B cell (primary cell): ENCODE data around the gene ATG13. TPM values are rescaled to one million over a fixed set of nuclear protein-coding genes. Genes with fewer than 3 reads are reported as not detected.

ENCODE experiments used
- ATAC-seq: fragments of 200-7000 bp; cut with Tn5 transposase; one replicate; pipeline ENCODE4 v1.10.0; 2021; ENCODE audit warnings: low read depth, mild to moderate bottlenecking, moderate number of reproducible peaks, moderate library complexity
- CTCF ChIA-PET: fragments of 350-600 bp; sonication (Branson Sonifier 250); formaldehyde crosslinking; loops from one replicate; lab custom pipeline; 2021; ENCODE audit warnings: antibody characterized with exemption, inconsistent platforms; lab: Charles Lee
- POLR2A ChIA-PET: fragments of 350-600 bp; sonication (Branson Sonifier 250); formaldehyde crosslinking; loops from one replicate; lab custom pipeline; 2021; ENCODE audit warnings: antibody characterized with exemption; lab: Charles Lee
- DNase-seq: peaks from one replicate; pipeline ENCODE4 v3.0.0; 2013
- H2AFZ ChIP-seq: 2 replicates; pipeline ENCODE4 v1.6.1; 2012; ENCODE audit warnings: mild to moderate bottlenecking, low read depth, low read length; ENCODE audit not compliant: insufficient read depth, poor library complexity, severe bottlenecking
- H3K27ac ChIP-seq, 2 donors: 1 replicate in 1 of 2; 2 replicates in 1 of 2; pipeline ENCODE4 v1.5.1; 2012 to 2013; ENCODE audit warnings: low read length in 2 of 2, mild to moderate bottlenecking in 2 of 2, moderate library complexity in 1 of 2
- H3K27me3 ChIP-seq, 4 experiments: fragments of 200-600 bp in 1 of 4; sonication (generic) in 1 of 4; replicated peaks in 1 of 4; 1 replicate in 2 of 4; 2 replicates in 2 of 4; pipeline versions ENCODE4 v1.6.1 to v1.7.0; 2013 to 2016; ENCODE audit warnings: low read length in 3 of 4, mild to moderate bottlenecking in 2 of 4, mixed read lengths in 1 of 4, moderate library complexity in 1 of 4; ENCODE audit not compliant: insufficient read depth in 4 of 4, control insufficient read depth in 3 of 4; ENCODE audit errors: control extremely low read depth in 1 of 4
- H3K36me3 ChIP-seq, 2 experiments: replicated peaks in 1 of 2; 1 replicate in 1 of 2; 2 replicates in 1 of 2; pipeline versions ENCODE4 v1.6.1 to v1.7.1; 2013; ENCODE audit warnings: low read length in 1 of 2; ENCODE audit not compliant: insufficient read depth in 2 of 2, control insufficient read depth in 1 of 2; ENCODE audit errors: control extremely low read depth in 1 of 2, extremely low read depth in 1 of 2
- H3K4me1 ChIP-seq, 2 donors: fragments of 200-600 bp in 1 of 2; sonication (generic) in 1 of 2; 1 replicate in 1 of 2; 2 replicates in 1 of 2; pipeline versions ENCODE4 v1.5.1 to v1.6.1; 2013 to 2017; ENCODE audit warnings: low read length in 2 of 2; ENCODE audit not compliant: control insufficient read depth in 2 of 2, insufficient read depth in 2 of 2
- H3K4me2 ChIP-seq: replicated peaks from 2 replicates; pipeline ENCODE3; 2012; ENCODE audit warnings: mild to moderate bottlenecking, low read depth, low read length; ENCODE audit not compliant: poor library complexity, severe bottlenecking
- H3K4me3 ChIP-seq, 5 experiments: fragments of 200-600 bp in 1 of 5; sonication (generic) in 1 of 5; 1 replicate in 3 of 5; 2 replicates in 2 of 5; pipeline versions ENCODE4 v1.5.1 to v1.7.0; 2011 to 2016; ENCODE audit warnings: low read length in 4 of 5, mild to moderate bottlenecking in 4 of 5, low read depth in 2 of 5, control low read depth in 1 of 5, moderate library complexity in 1 of 5; ENCODE audit not compliant: insufficient read depth in 1 of 5; ENCODE audit errors: control extremely low read depth in 1 of 5, extremely low read depth in 1 of 5
- H3K79me2 ChIP-seq: fragments of 200-600 bp; sonication (generic); one replicate; pipeline ENCODE4 v1.6.0; 2016; ENCODE audit warnings: low read length; ENCODE audit not compliant: control insufficient read depth, insufficient read depth
- H3K9ac ChIP-seq: fragments of 200-600 bp; sonication (generic); 2 replicates; pipeline ENCODE4 v1.6.1; 2017; ENCODE audit warnings: mild to moderate bottlenecking, low read length, moderate library complexity
- H3K9me3 ChIP-seq, 3 donors: one replicate each; pipeline versions ENCODE4 v1.6.1 to v1.7.1; 2013; ENCODE audit warnings: low read length in 2 of 3; ENCODE audit not compliant: control insufficient read depth in 2 of 3, insufficient read depth in 1 of 3; ENCODE audit errors: control extremely low read depth in 1 of 3
- H4K20me1 ChIP-seq: 2 replicates; pipeline ENCODE4 v1.6.0; 2012; ENCODE audit warnings: mild to moderate bottlenecking, low read length; ENCODE audit not compliant: insufficient read depth, control insufficient read depth, poor library complexity, severe bottlenecking
- H3K27ac Mint-ChIP-seq: one replicate; pipeline ENCODE4 v1.8.0; 2021; ENCODE audit warnings: mixed read lengths
- H3K27me3 Mint-ChIP-seq: one replicate; pipeline ENCODE4 v1.8.0; 2021; ENCODE audit warnings: mixed read lengths
- H3K4me1 Mint-ChIP-seq: one replicate; pipeline ENCODE4 v1.8.0; 2021; ENCODE audit warnings: mixed read lengths
- H3K4me3 Mint-ChIP-seq: one replicate; pipeline ENCODE4 v1.8.0; 2021; ENCODE audit warnings: mixed read lengths
- H3K9me3 Mint-ChIP-seq: one replicate; pipeline ENCODE4 v1.8.0; 2022; ENCODE audit warnings: mixed read lengths; ENCODE audit not compliant: insufficient read depth
- CTCF ChIP-seq: fragments of 200-600 bp; IDR thresholded peaks from one replicate; pipeline ENCODE4 v1.8.0; 2022; ENCODE audit warnings: antibody characterized with exemption, mild to moderate bottlenecking
- EZH2 ChIP-seq: IDR thresholded peaks from 2 replicates; pipeline ENCODE4 v1.6.1; 2012; ENCODE audit warnings: borderline replicate concordance, low read depth, mild to moderate bottlenecking, moderate library complexity, low read length; ENCODE audit not compliant: insufficient read depth, poor library complexity, severe bottlenecking
- WGBS: methylation state at CpG from one replicate; pipeline ENCODE4 v1.1.5; 2013; ENCODE audit warnings: missing lambda C conversion rate; ENCODE audit not compliant: insufficient coverage; 5-methylcytosine and 5-hydroxymethylcytosine counted together
- intact Hi-C: fragments of 100-400 bp; cut with micrococcal nuclease; formaldehyde crosslinking; loops from one replicate; pipeline ENCODE4 v1.10.0; 2022
- polyA plus RNA-seq: library from polyadenylated mRNA; depleted of rRNA; stranded (reverse); fragments of >200 nt; gene quantifications from 2 replicates; pipeline ENCODE4 v1.2.3, GENCODE V29; 2012
- total RNA-seq, 2 donors: library from RNA; stranded (reverse); fragments of 120-200 nt in 1 of 2; gene quantifications; 1 replicate in 1 of 2; 2 replicates in 1 of 2; pipeline versions ENCODE4 v1.2.3 to v1.2.4, GENCODE V29; 2013 to 2022

The ATG13 gene
- total and polyA plus RNA-seq, 2 donors (not counting 1 experiment from before 2014, with no cell fraction given), result 48.5 to 88.8 TPM

GRCh38 chr11:46607516-46607915 is 9.8 kb upstream of the ATG13 start:
- Histone ChIP-seq H3K4me1 (peaks cover 9% of the 10 kb centered on the region in 2 donors), H4K20me1 (no peaks in the 10 kb centered on the region), H3K27ac (no peak overlapping the region), H3K9me3 (peaks cover 0 to 9% (median 8%) of the 10 kb centered on the region in 3 donors), H3K4me3 (no peak overlapping the region), H2AFZ (no peak overlapping the region), H3K9ac (no peak overlapping the region), H3K4me2 (no peak overlapping the region), H3K36me3 (peaks cover 0 to 1% of the 10 kb centered on the region in 2 experiments), H3K27me3 (no peaks in the 10 kb centered on the region), H3K79me2 (peaks cover 6% of the 10 kb centered on the region)
- TF ChIP-seq EZH2, result no peak
- TF ChIP-seq CTCF, result no peak
- WGBS, result 100% methylated on average over 1 of the region's 1 CpG
- intact Hi-C loops, result no loop called here
- Mint-ChIP-seq H3K4me1 (peaks cover 9% of the 10 kb centered on the region), H3K27ac (no peak overlapping the region), H3K27me3 (no peaks in the 10 kb centered on the region), H3K9me3 (peaks cover 4% of the 10 kb centered on the region), H3K4me3 (no peak overlapping the region)
- ATAC-seq, result no peak
- POLR2A ChIA-PET, result no interaction called here
- DNase-seq, result no peak
- CTCF ChIA-PET, result interaction anchor here (1.0 kb wide), 1 partner anchor 652 kb away, joined by 3 read pairs; no protein-coding TSS in a partner anchor

GRCh38 chr11:46609386-46609785 is 8.0 kb upstream of the ATG13 start:
- no CpG with 5 or more reads among the region's 6 CpGs for WGBS
- H3K9me3 Mint-ChIP-seq, result no peaks in the 10 kb centered on the region
- POLR2A ChIA-PET, result no interaction called here

More at GRCh38 chr11:46609386-46609785, 8.0 kb upstream of the ATG13 start:
- no peak overlapping the region for H3K4me3 Mint-ChIP-seq
- H3K4me1 Mint-ChIP-seq, result no peaks in the 10 kb centered on the region
- no peak overlapping the region for H3K4me3 ChIP-seq
- H2AFZ ChIP-seq, result no peak overlapping the region
- H4K20me1 ChIP-seq, result no peaks in the 10 kb centered on the region
- H3K79me2 ChIP-seq, result peaks cover 6% of the 10 kb centered on the region
- CTCF ChIA-PET, result interaction anchor here (1.3 kb wide), 1 partner anchor 9 kb away, joined by 3 read pairs; no protein-coding TSS in a partner anchor
- peaks cover 0 to 2% (median 0%) of the 10 kb centered on the region in 3 donors for H3K9me3 ChIP-seq
- no peaks in the 10 kb centered on the region for H3K4me1 ChIP-seq
- H3K27me3 ChIP-seq, result no peaks in the 10 kb centered on the region
- H3K36me3 ChIP-seq, result peaks cover 0 to 1% of the 10 kb centered on the region in 2 experiments
- no peak overlapping the region for H3K9ac ChIP-seq
- no peak overlapping the region for H3K27ac Mint-ChIP-seq
- no peak for TF ChIP-seq EZH2
- TF ChIP-seq CTCF, result no peak
- intact Hi-C loops, result no loop called here
- no peaks in the 10 kb centered on the region for H3K27me3 Mint-ChIP-seq
- DNase-seq (no peak), ATAC-seq (no peak)
- H3K4me2 ChIP-seq, result no peak overlapping the region
- no peak overlapping the region for H3K27ac ChIP-seq
